Skeletal muscle tissue (tissue), 4 donors: ENCODE data around the gene NKAIN2. TPM values are rescaled to one million over a fixed set of nuclear protein-coding genes. Genes with fewer than 3 reads are reported as not detected.

Experiments
- H3K27ac ChIP-seq: one replicate; pipeline ENCODE4 v1.7.0; 2013; ENCODE audit warnings: mild to moderate bottlenecking, low read depth, low read length, inconsistent platforms
- H3K27me3 ChIP-seq, 3 donors: one replicate each; pipeline ENCODE4 v1.7.0; 2013; ENCODE audit warnings: low read length in 3 of 3; ENCODE audit not compliant: control insufficient read depth in 3 of 3, insufficient read depth in 3 of 3
- H3K36me3 ChIP-seq, 3 donors: one replicate each; pipeline ENCODE4 v1.7.0; 2013; ENCODE audit warnings: low read length in 3 of 3; ENCODE audit not compliant: control insufficient read depth in 3 of 3, insufficient read depth in 3 of 3
- H3K4me1 ChIP-seq, 3 donors: one replicate each; pipeline ENCODE4 v1.7.0; 2013; ENCODE audit warnings: low read length in 3 of 3, mild to moderate bottlenecking in 3 of 3; ENCODE audit not compliant: control insufficient read depth in 3 of 3, insufficient read depth in 3 of 3
- H3K4me3 ChIP-seq, 3 donors: one replicate each; pipeline ENCODE4 v1.7.0; 2013; ENCODE audit warnings: low read length in 3 of 3
- H3K9ac ChIP-seq, 3 donors: one replicate each; pipeline ENCODE4 v1.7.0; 2013; ENCODE audit warnings: low read length in 3 of 3, mild to moderate bottlenecking in 3 of 3, moderate library complexity in 2 of 3, low read depth in 1 of 3
- H3K9me3 ChIP-seq, 3 donors: one replicate each; pipeline ENCODE4 v1.7.0; 2013; ENCODE audit warnings: low read length in 3 of 3; ENCODE audit not compliant: control insufficient read depth in 3 of 3
- total RNA-seq: library from RNA; depleted of rRNA; stranded (reverse); fragments of >200 nt; gene quantifications from one replicate; pipeline ENCODE4 v1.2.3, GENCODE V29; 2014
- donor health status: Osteomylitis.

Gene NKAIN2
- total RNA-seq, 1 donor from 2014 or later = 3.1 TPM

GRCh38 chr6:124633655-124634054 lies 830.0 kb downstream of the NKAIN2 start:
- Histone ChIP-seq H3K27me3 (no peaks in the 10 kb centered on the region), H3K27ac (no peak overlapping the region), H3K4me3 (no peak overlapping the region), H3K36me3 (no peaks in the 10 kb centered on the region), H3K9ac (no peak overlapping the region), H3K9me3 (no peaks in the 10 kb centered on the region), H3K4me1 (no peaks in the 10 kb centered on the region)

- no peak overlapping the region for H3K9ac ChIP-seq
- no peak overlapping the region for H3K27ac ChIP-seq
- H3K27me3 ChIP-seq = no peaks in the 10 kb centered on the region
- H3K9me3 ChIP-seq = no peaks in the 10 kb centered on the region
- H3K36me3 ChIP-seq = no peaks in the 10 kb centered on the region
- no peaks in the 10 kb centered on the region for H3K4me1 ChIP-seq
- no peak overlapping the region for H3K4me3 ChIP-seq
Observed at GRCh38 chr6:124640432-124640831, 836.8 kb downstream of the NKAIN2 start.

GRCh38 chr6:124655866-124656265 lies 852.2 kb downstream of the NKAIN2 start:
- Histone ChIP-seq H3K27me3 (no peaks in the 10 kb centered on the region), H3K36me3 (no peaks in the 10 kb centered on the region), H3K4me3 (no peak overlapping the region), H3K27ac (no peak overlapping the region), H3K9ac (no peak overlapping the region), H3K4me1 (no peaks in the 10 kb centered on the region), H3K9me3 (no peaks in the 10 kb centered on the region)

GRCh38 chr6:124658053-124658452 lies 854.4 kb downstream of the NKAIN2 start:
- Histone ChIP-seq H3K27me3 (no peaks in the 10 kb centered on the region), H3K9ac (no peak overlapping the region), H3K27ac (no peak overlapping the region), H3K36me3 (no peaks in the 10 kb centered on the region), H3K4me3 (no peak overlapping the region), H3K9me3 (no peaks in the 10 kb centered on the region), H3K4me1 (no peaks in the 10 kb centered on the region)

GRCh38 chr6:124659427-124659826 lies 855.8 kb downstream of the NKAIN2 start:
- H3K27me3 ChIP-seq = no peaks in the 10 kb centered on the region
- H3K36me3 ChIP-seq = no peaks in the 10 kb centered on the region
- no peak overlapping the region for H3K9ac ChIP-seq
- H3K4me3 ChIP-seq = no peak overlapping the region
- no peaks in the 10 kb centered on the region for H3K9me3 ChIP-seq
- no peaks in the 10 kb centered on the region for H3K4me1 ChIP-seq
- H3K27ac ChIP-seq = no peak overlapping the region

GRCh38 chr6:124660185-124660584 lies 856.5 kb downstream of the NKAIN2 start:
- no peaks in the 10 kb centered on the region for H3K9me3 ChIP-seq
- no peaks in the 10 kb centered on the region for H3K36me3 ChIP-seq
- no peak overlapping the region for H3K27ac ChIP-seq
- H3K27me3 ChIP-seq = no peaks in the 10 kb centered on the region
- H3K4me1 ChIP-seq = no peaks in the 10 kb centered on the region
- no peak overlapping the region for H3K9ac ChIP-seq
- H3K4me3 ChIP-seq = no peak overlapping the region

GRCh38 chr6:124661097-124661661 lies 857.5 kb downstream of the NKAIN2 start:
- no peak overlapping the region for H3K9ac ChIP-seq
- no peak overlapping the region for H3K4me3 ChIP-seq
- H3K4me1 ChIP-seq = no peaks in the 10 kb centered on the region
- H3K27ac ChIP-seq = no peak overlapping the region
- H3K9me3 ChIP-seq = no peaks in the 10 kb centered on the region
- no peaks in the 10 kb centered on the region for H3K27me3 ChIP-seq
- no peaks in the 10 kb centered on the region for H3K36me3 ChIP-seq

- no peak overlapping the region for H3K9ac ChIP-seq
- no peak overlapping the region for H3K4me3 ChIP-seq
- no peaks in the 10 kb centered on the region for H3K36me3 ChIP-seq
- H3K4me1 ChIP-seq = no peaks in the 10 kb centered on the region
- H3K27ac ChIP-seq = no peak overlapping the region
- H3K9me3 ChIP-seq = no peaks in the 10 kb centered on the region
- no peaks in the 10 kb centered on the region for H3K27me3 ChIP-seq
Observed at GRCh38 chr6:124668028-124668427, 864.4 kb downstream of the NKAIN2 start.

GRCh38 chr6:124669713-124670480 lies 866.2 kb downstream of the NKAIN2 start:
- no peaks in the 10 kb centered on the region for H3K36me3 ChIP-seq
- no peaks in the 10 kb centered on the region for H3K27me3 ChIP-seq
- H3K27ac ChIP-seq = no peak overlapping the region
- no peak overlapping the region for H3K9ac ChIP-seq
- H3K9me3 ChIP-seq = peaks cover 0 to 2% (median 0%) of the 10 kb centered on the region in 3 donors
- no peak overlapping the region for H3K4me3 ChIP-seq
- H3K4me1 ChIP-seq = no peaks in the 10 kb centered on the region

- H3K27me3 ChIP-seq = no peaks in the 10 kb centered on the region
- H3K4me1 ChIP-seq = no peaks in the 10 kb centered on the region
- H3K9me3 ChIP-seq = peaks cover 0 to 2% (median 0%) of the 10 kb centered on the region in 3 donors
- H3K36me3 ChIP-seq = no peaks in the 10 kb centered on the region
- H3K9ac ChIP-seq = no peak overlapping the region
- no peak overlapping the region for H3K27ac ChIP-seq
- no peak overlapping the region for H3K4me3 ChIP-seq
Observed at GRCh38 chr6:124670801-124671200, 867.1 kb downstream of the NKAIN2 start.
